Measurements from ENCODE around the gene PDPK1.

DNA sequence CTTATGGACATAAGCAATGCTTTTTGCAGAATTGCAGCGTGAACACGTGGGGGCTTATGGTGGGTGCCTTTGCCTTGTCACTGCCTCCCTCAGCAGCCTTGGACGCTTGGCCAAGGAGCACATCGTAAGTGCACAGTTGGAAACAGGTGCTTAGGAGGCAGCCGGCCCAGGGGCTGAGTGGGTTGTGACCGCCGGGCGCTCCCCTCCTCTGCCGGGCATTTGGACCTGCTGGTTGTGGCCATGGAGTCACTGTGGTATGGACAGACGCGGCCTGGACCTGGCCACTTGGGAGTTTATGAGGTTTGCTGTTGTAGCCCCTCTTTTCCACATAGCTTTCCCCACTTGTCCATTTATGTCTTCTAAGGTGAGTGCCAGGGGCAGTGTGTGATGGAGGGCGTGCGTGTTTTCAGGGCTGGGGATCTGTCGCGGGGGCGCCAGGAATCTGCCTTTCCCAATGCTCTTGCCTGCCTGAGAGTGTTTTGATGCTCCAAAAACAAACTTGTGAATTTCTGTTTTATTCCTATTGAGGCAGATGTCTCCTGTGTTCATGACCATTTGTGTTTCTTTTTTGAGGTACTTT lies 49.2 kb downstream of the PDPK1 start:
- TF ChIP-seq, protein P1, sequence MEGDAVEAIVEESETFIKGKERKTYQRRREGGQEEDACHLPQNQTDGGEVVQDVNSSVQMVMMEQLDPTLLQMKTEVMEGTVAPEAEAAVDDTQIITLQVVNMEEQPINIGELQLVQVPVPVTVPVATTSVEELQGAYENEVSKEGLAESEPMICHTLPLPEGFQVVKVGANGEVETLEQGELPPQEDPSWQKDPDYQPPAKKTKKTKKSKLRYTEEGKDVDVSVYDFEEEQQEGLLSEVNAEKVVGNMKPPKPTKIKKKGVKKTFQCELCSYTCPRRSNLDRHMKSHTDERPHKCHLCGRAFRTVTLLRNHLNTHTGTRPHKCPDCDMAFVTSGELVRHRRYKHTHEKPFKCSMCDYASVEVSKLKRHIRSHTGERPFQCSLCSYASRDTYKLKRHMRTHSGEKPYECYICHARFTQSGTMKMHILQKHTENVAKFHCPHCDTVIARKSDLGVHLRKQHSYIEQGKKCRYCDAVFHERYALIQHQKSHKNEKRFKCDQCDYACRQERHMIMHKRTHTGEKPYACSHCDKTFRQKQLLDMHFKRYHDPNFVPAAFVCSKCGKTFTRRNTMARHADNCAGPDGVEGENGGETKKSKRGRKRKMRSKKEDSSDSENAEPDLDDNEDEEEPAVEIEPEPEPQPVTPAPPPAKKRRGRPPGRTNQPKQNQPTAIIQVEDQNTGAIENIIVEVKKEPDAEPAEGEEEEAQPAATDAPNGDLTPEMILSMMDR (IDR thresholded peaks at IDR 0.05; ENCODE audit: low read depth, low read length), result no peak
- TF ChIP-seq, protein P2, sequence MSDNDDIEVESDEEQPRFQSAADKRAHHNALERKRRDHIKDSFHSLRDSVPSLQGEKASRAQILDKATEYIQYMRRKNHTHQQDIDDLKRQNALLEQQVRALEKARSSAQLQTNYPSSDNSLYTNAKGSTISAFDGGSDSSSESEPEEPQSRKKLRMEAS (IDR thresholded peaks at IDR 0.05; ENCODE audit: low read depth, low read length), result no peak

Measured in NB4 (cell line).